ENCODE measurements around the gene HCN2. TPM values are rescaled to one million over a fixed set of nuclear protein-coding genes. Genes with fewer than 3 reads are reported as not detected.
A peak's percentile ranks its signal among the peaks of the same experiment; 100 is the strongest.

The HCN2 gene
- total and polyA plus RNA-seq, 10 of the 15 experiments (the other 5 are each of a cell fraction or from before 2014, with no cell fraction given), result 0.01 to 0.54 (median 0.08) TPM; not detected in 4

GRCh38 chr19:572140-572742 lies 17.4 kb upstream of the HCN2 start, which contains the start of gene BSG:
Gene BSG (plus strand): TSS chr19:572596. CDS start chr19:572635, 39 bp downstream.
- ChIA-PET RAD21 (ENCODE audit: unreplicated experiment) (interaction anchor here (1.0 kb wide), 1 partner anchor 16 kb away, joined by 4 read pairs; no protein-coding TSS in a partner anchor), CTCF (interaction anchor here (1.0 to 1.1 kb wide), 2 partner anchors 40 to 62 kb away, joined by 3 read pairs; no protein-coding TSS in a partner anchor), SMC1A (ENCODE audit: uncharacterized antibody, unreplicated experiment) (no interaction called here), POLR2A (interaction anchor here (1.0 kb wide), 2 partner anchors 41 to 62 kb away, joined by 3 to 9 read pairs; no protein-coding TSS in a partner anchor)
- in situ Hi-C loops (cut with MboI) (no loop called here), intact Hi-C loops (cut with micrococcal nuclease; ENCODE audit: unreplicated experiment) (loop anchor here (2.0 to 5.0 kb wide), 3 partner anchors 40 to 225 kb away; partner anchors contain the start of genes CDC34, POLRMT and PTBP1)
- FAIRE-seq (peak; percentile 56), ATAC-seq (peak; percentile 76), DNase-seq (ENCODE audit: low read depth, low spot score) (peak; percentile 88)
- Histone ChIP-seq H3K4me2 (ENCODE audit: control insufficient read depth, insufficient read depth) (peak within 1 kb of the TSS; percentile 93), H4K20me1 (ENCODE audit: control insufficient read depth, insufficient read depth) (0 out of 2 replicates have a peak, but pooled peaks cover 5% of the 10 kb centered on the region), H3K27me3 (replicated peaks in 1 of 2; ENCODE audit: control insufficient read depth in 2 of 2, insufficient read depth in 2 of 2, low read length in 1 of 2) (no peaks in the 10 kb centered on the region), H3K27ac (ENCODE audit: control insufficient read depth, insufficient read depth) (peak within 1 kb of the TSS; percentile 88), H3K9me3 (replicated peaks; ENCODE audit: control insufficient read depth, insufficient read depth, low read length) (no peaks in the 10 kb centered on the region), H3K4me1 (ENCODE audit: control insufficient read depth, insufficient read depth, low read length) (peaks cover 3% of the 10 kb centered on the region; the same call in 1 of the 2 replicates), H2AFZ (ENCODE audit: control insufficient read depth, low read depth, low read length) (peak within 1 kb of the TSS; percentile 90), H3K9ac (ENCODE audit: control insufficient read depth, insufficient read depth, low read length) (peak within 1 kb of the TSS; percentile 91), H3K4me3 (peak within 1 kb of the TSS; percentile 83), H3K79me2 (ENCODE audit: control insufficient read depth, insufficient read depth, low read length) (peaks cover 45% of the 10 kb centered on the region), H3K36me3 (ENCODE audit: control insufficient read depth in 2 of 2, insufficient read depth in 2 of 2, low read length in 1 of 2) (peaks cover 0 to 3% of the 10 kb centered on the region in 2 experiments; a peak in 1 of 4 replicates)
- 1% methylated on average over 68 of the region's 79 CpGs for WGBS (ENCODE audit: insufficient coverage, insufficient replicate concordance, low lambda C conversion rate, missing lambda C conversion rate)
- no TSS peak for BruUV-seq (replicated peaks)
- TF ChIP-seq MYC (IDR thresholded peaks at IDR 0.05; ENCODE audit: insufficient read depth, insufficient read length, insufficient replicate concordance, low read length, severe bottlenecking) (no peak), ZBTB33 (IDR thresholded peaks at IDR 0.05) (no peak), KAT2A (conservative IDR thresholded peaks at IDR 0.05; ENCODE audit: control insufficient read depth, low read depth, low read length) (no peak), RAD21 (IDR thresholded peaks at IDR 0.05; ENCODE audit: insufficient read depth, low read depth, low read length) (no peak), POLR2A (IDR thresholded peaks at IDR 0.05; ENCODE audit: low read depth, low read length) (peak; percentile 99), FOXK2 (IDR thresholded peaks at IDR 0.05) (no peak), BCLAF1 (IDR thresholded peaks at IDR 0.05) (no peak), TCF12 (IDR thresholded peaks at IDR 0.05; ENCODE audit: low read depth, low read length) (peak; percentile 61; the same call in 1 of the 2 replicates), JUNB (IDR thresholded peaks at IDR 0.05) (no peak), ZZZ3 (IDR thresholded peaks at IDR 0.05; ENCODE audit: control insufficient read depth, insufficient read length, low read depth) (no peak), ZNF592 (IDR thresholded peaks at IDR 0.05) (peak; percentile 43; the same call in 1 of the 2 replicates), MTA3 (IDR thresholded peaks at IDR 0.05; ENCODE audit: borderline replicate concordance, low read length) (no peak; the same call in 1 of the 2 replicates), USF2 (IDR thresholded peaks at IDR 0.05; ENCODE audit: borderline replicate concordance, low read depth, low read length) (peak; percentile 95)
